HG02678 (cell line): ENCODE measurements around the gene BBS9.
A peak's percentile ranks its signal among the peaks of the same experiment; 100 is the strongest.
"Not testable (repeated sequence)": the region's sequence is repeated elsewhere in the genome, so short reads cannot be mapped to it uniquely, and the experiment has no call there.

Experiments
- ATAC-seq: cut with Tn5 transposase; IDR thresholded peaks from one replicate; pipeline ENCODE4 v1.9.1; 2021; ENCODE audit warnings: mild to moderate bottlenecking, moderate library complexity; ENCODE audit not compliant: unreplicated experiment

Gene BBS9

GRCh38 chr7:33485747-33486493, 356.6 kb downstream of the BBS9 start:
- no peak for ATAC-seq

DNA sequence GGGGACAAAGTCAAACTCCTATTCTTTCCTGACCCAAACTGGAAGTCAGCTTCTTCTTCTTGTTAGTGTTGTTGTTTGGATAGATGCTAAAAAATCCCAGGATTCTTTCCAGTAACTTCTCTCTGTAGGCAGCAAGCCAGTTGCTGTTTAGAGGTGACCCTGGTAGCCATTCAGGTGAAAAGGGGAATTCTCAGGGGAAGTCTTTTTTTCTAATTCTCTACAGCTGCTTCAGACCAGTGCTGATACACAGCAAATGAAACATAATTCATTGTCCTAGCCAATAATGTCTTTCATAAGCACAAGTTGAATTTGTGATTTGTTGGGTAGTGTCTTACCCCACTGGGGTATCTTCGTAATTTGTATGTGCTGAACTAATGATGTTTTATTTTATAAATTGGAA, 357.3 kb downstream of the BBS9 start:
- ATAC-seq, result no peak

GRCh38 chr7:33487998-33488682, 358.8 kb downstream of the BBS9 start:
- ATAC-seq, result peak; percentile 58

DNA sequence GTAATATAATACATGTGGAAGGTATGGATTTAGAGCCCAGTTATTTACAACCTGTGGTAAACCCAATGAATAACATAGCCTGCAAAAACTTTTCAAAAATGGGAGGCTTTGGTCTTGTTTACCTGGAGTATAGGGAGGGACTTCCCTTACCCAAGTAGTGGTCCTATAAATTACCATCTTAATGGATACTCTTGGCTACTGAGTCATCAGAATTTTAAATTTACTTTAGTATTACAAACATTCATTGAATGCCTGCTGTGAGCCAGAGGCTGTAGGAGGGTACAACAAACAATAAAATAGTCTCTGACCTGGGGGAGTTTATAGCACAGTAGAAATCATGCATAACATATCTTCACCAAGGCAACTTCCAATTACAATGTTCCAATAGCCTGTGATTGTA, 365.1 kb downstream of the BBS9 start:
- ATAC-seq, result no peak

- no peak for ATAC-seq
Observed at GRCh38 chr7:33495207-33495606, 365.8 kb downstream of the BBS9 start.

DNA sequence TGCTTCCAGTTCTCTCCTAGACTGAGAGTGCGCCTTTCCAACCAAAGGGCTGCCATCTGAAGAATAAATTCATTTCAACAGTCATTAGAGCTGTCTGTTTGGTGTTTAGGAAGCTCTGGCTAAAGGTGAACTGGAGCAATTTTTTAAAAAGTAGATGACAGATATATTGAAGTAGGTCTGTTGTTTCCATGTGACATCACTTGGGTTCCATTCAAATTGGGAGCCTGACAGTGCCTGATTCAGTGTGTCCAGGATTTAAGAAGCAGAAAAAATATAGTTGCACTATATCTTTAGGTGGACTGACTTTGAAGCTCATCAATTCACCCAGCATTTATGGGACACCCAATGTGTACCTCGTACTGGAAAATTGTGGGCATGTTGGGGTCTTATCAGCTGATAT, 367.7 kb downstream of the BBS9 start:
- ATAC-seq, result no peak

DNA sequence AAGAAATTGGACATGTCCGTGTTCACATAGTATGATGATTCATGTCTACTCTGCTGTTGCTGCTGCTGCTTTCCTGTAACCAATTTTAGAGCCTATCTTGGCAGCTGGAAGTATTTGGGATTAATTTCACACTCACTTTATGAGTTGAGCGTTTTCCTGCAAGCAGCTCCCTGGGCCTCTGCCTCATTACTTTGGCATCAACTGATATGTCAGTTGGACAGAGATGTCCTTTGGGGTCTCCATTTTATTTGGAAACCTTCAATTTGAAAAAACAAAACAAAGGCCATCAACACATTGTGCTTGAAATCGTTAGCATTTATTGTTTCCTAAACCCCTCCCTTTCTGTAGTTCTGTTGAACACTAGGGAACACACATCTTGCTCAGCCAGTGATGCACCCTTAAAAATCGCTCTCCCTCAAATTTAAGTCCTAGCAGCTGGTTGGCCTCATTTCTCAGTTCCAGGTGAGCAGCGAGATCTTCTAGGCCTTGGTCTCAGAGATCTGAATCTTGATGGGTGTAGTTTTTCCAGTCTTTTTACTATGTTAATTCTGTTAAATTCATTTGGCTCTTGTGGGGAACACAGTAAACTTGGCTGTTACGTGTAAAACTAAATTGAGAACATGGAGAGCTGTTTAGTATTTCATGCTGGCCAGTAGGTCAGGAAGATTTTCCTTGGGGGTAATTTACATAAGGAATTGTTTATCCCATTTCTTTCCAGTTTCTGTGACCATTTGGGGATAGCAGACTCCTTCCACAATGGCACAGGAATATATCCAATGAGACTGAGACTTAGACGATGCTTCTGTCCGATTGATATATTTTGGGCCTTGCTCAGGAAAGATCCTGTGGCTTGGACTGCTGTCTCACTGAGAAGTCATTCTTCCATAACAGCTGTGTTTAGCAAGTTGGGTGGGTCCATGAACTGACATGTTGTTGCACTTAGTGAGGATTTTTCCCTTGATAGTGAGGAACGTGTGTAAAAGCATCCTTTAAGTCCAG, 371.6 kb downstream of the BBS9 start:
- ATAC-seq, result no peak

DNA sequence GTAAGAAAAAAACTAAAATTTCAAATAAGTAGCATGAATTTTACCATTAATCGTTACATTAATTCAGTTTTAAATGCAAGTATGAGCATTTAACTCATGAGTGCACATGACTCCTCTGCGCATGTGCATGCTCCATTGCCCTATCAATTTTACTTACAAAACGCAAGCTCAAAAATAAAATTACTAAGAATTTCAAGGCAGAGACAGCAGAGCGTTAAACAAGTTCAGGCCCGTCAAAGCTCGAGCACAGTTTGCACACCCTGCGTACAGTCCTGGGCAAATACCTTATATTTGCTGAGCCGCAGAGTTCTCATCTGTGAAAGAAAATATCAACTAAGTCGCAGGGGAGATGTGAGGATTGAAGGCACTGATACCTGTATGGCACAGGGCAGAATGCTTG, 373.6 kb downstream of the BBS9 start:
- no peak for ATAC-seq

- ATAC-seq, result no peak
Observed at GRCh38 chr7:33503736-33504135, 374.4 kb downstream of the BBS9 start.

DNA sequence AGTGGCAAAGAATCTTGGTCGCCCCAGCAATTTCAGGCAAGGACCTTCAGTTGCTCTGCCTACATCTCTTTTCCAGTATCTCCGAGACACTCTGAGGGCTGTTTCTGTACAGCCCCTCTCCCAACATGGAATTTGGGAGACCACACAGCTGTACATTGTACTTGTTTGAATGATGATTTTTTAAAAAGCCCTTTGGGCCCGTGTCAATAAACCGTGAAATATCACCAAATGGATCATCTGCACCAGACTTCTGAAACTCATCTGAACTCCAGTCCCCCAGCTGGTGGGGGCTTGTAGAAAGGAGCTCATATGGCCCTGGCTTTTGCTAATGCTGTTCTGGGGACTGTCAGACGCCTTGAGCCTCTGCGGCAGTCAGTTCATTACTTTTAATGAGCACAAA, 374.9 kb downstream of the BBS9 start:
- no peak for ATAC-seq

GRCh38 chr7:33509206-33509605, 379.8 kb downstream of the BBS9 start:
- ATAC-seq, result no peak

GRCh38 chr7:33511778-33512177, 382.4 kb downstream of the BBS9 start:
- ATAC-seq, result no peak

DNA sequence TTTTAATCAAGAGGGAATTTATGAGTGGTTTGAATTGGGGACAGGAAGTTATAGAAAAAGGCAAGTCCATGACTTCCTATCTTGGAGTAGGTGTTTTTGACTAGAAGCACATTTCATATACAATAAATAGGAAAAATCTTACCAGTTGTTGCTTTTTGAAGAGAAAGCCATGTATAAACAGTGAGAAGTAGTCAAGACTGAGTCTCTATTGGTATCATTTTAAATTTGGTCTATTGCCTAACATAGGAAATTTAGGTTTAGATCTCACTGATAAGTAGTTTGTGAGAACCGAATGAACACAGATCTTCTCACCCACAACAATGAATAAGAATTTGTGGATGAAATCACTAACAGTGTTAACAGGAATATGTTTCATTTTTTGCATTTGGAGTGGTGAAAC, 387.2 kb downstream of the BBS9 start:
- no peak for ATAC-seq

DNA sequence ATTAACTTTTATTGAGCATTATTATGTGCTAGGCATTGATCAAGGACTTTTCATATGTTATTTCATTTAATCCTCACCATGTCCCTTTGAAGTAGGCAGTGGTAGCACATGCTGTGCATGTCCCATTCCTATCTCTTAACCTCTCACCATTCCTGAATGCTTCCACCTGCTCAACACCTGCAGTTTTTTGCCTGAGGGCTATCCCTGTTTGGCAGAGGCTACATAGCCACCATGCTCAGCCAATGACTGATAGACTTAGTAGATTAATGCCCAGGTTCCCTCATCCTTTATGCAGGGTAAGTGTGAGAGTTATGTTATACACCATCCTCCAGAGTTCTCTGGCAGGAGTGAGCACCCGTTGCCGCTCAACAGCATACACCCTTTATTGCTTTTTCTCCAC, 387.8 kb downstream of the BBS9 start:
- ATAC-seq, result no peak

DNA sequence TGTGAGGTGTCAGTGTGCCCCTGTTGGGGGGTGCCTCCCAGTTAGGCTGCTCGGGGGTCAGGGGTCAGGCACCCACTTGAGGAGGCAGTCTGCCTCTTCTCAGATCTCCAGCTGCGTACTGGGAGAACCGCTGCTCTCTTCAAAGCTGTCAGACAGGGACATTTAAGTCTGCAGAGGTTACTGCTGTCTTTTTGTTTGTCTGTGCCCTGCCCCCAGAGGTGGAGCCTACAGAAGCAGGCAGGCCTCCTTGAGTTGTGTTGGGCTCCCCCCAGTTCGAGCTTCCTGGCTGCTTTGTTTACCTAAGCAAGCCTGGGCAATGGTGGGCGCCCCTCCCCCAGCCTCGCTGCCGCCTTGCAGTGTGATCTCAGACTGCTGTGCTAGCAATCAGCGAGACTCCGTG, 397.6 kb downstream of the BBS9 start:
- not testable (repeated sequence) for ATAC-seq

DNA sequence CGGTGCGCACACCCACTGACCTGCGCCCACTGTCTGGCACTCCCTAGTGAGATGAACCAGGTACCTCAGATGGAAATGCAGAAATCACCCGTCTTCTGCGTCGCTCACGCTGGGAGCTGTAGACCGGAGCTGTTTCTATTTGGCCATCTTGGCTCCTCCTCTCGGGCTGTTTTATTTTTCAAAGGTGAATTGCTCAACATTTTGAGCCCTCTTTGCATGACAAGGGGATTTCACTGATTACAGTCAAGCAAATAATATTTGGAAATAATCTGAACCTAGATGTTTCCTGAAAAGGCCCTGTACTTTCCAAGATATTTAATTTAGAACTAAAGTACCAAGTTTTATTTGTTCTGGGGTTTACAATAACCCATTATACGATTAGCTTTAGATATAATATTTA, 398.2 kb downstream of the BBS9 start:
- not testable (repeated sequence) for ATAC-seq

GRCh38 chr7:33529070-33529469, 399.7 kb downstream of the BBS9 start:
- no peak for ATAC-seq

DNA sequence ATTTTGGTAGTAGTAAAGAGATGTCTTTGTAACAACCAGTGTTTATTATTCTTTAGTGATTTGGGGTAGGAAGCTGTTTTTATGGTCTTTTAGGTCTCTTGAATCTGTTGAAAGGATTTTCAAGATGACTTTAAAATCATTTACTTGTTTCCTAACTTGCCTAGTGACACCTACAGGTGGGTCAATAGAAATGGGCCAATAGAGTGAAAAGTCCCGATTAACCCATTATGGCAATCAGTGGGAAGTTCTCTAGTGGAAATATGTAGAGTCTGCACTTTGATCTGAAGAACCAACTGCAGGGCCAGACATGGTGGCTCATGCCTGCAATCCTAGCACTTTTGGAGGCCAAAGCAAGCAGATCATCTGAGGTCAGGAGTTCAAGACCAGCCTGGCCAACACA, 401.3 kb downstream of the BBS9 start:
- ATAC-seq, result no peak

- no peak for ATAC-seq
Observed at GRCh38 chr7:33531888-33532287, 402.5 kb downstream of the BBS9 start.

GRCh38 chr7:33534833-33535232, 405.5 kb downstream of the BBS9 start:
- ATAC-seq, result no peak

- ATAC-seq, result no peak
Observed at GRCh38 chr7:33535989-33536388, 406.6 kb downstream of the BBS9 start.
